Ishikawa (cell line): ENCODE measurements around the gene SLC8B1.

Source experiments
- CEBPB ChIP-seq: IDR thresholded peaks from 2 replicates; pipeline ENCODE4 v1.6.1; 2012
- CREB1 ChIP-seq: IDR thresholded peaks from 2 replicates; pipeline ENCODE4 v1.6.1; 2012; ENCODE audit warnings: low read depth
- EGR1 ChIP-seq: IDR thresholded peaks from 2 replicates; pipeline ENCODE4 v1.6.1; 2012
- EP300 ChIP-seq: IDR thresholded peaks from 2 replicates; pipeline ENCODE4 v1.6.1; 2012; ENCODE audit warnings: borderline replicate concordance
- FOXM1 ChIP-seq: IDR thresholded peaks from 2 replicates; pipeline ENCODE4 v1.6.1; 2012; ENCODE audit warnings: low read depth, borderline replicate concordance
- MAX ChIP-seq: IDR thresholded peaks from 2 replicates; pipeline ENCODE4 v1.6.1; 2012
- NFIC ChIP-seq: IDR thresholded peaks from 2 replicates; pipeline ENCODE4 v1.6.1; 2012
- RAD21 ChIP-seq: IDR thresholded peaks from 2 replicates; pipeline ENCODE4 v1.6.1; 2012; ENCODE audit warnings: low read depth
- TAF1 ChIP-seq: IDR thresholded peaks from 2 replicates; pipeline ENCODE4 v1.6.1; 2012; ENCODE audit warnings: low read depth, mild to moderate bottlenecking
- TCF12 ChIP-seq: IDR thresholded peaks from 2 replicates; pipeline ENCODE4 v1.6.1; 2012; ENCODE audit warnings: low read depth
- TEAD4 ChIP-seq: IDR thresholded peaks from 2 replicates; pipeline ENCODE4 v1.6.1; 2012
- USF1 ChIP-seq: IDR thresholded peaks from 2 replicates; pipeline ENCODE4 v1.6.1; 2012
- YY1 ChIP-seq: IDR thresholded peaks from 2 replicates; pipeline ENCODE4 v1.6.1; 2012; ENCODE audit warnings: low read depth
- TF ChIP-seq, protein P1 (sequence below): IDR thresholded peaks from 2 replicates; pipeline ENCODE4 v1.6.1; 2012; ENCODE audit warnings: low read depth, mild to moderate bottlenecking

GRCh38 chr12:113348849-113349536 is 14.1 kb upstream of the SLC8B1 start:
- no peak for TF ChIP-seq CEBPB
- no peak for TF ChIP-seq EGR1
- TF ChIP-seq TCF12, result no peak
- TF ChIP-seq CREB1, result no peak
- no peak for TF ChIP-seq EP300
- TF ChIP-seq TAF1, result no peak
- TF ChIP-seq, protein P1, sequence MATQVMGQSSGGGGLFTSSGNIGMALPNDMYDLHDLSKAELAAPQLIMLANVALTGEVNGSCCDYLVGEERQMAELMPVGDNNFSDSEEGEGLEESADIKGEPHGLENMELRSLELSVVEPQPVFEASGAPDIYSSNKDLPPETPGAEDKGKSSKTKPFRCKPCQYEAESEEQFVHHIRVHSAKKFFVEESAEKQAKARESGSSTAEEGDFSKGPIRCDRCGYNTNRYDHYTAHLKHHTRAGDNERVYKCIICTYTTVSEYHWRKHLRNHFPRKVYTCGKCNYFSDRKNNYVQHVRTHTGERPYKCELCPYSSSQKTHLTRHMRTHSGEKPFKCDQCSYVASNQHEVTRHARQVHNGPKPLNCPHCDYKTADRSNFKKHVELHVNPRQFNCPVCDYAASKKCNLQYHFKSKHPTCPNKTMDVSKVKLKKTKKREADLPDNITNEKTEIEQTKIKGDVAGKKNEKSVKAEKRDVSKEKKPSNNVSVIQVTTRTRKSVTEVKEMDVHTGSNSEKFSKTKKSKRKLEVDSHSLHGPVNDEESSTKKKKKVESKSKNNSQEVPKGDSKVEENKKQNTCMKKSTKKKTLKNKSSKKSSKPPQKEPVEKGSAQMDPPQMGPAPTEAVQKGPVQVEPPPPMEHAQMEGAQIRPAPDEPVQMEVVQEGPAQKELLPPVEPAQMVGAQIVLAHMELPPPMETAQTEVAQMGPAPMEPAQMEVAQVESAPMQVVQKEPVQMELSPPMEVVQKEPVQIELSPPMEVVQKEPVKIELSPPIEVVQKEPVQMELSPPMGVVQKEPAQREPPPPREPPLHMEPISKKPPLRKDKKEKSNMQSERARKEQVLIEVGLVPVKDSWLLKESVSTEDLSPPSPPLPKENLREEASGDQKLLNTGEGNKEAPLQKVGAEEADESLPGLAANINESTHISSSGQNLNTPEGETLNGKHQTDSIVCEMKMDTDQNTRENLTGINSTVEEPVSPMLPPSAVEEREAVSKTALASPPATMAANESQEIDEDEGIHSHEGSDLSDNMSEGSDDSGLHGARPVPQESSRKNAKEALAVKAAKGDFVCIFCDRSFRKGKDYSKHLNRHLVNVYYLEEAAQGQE, result no peak
- TF ChIP-seq USF1, result no peak
- no peak for TF ChIP-seq YY1
- TF ChIP-seq NFIC, result no peak
- no peak for TF ChIP-seq MAX
- TF ChIP-seq TEAD4, result no peak
- TF ChIP-seq FOXM1, result no peak
- TF ChIP-seq RAD21, result no peak
